Lung (tissue), 12 donors: Measurements from ENCODE around the gene PCNT. TPM values are rescaled to one million over a fixed set of nuclear protein-coding genes. Genes with fewer than 3 reads are reported as not detected.

Experiments
- ATAC-seq: fragments of 200-7000 bp; cut with Tn5 transposase; one replicate; pipeline ENCODE4 v1.9.1; 2020; ENCODE audit warnings: moderate number of reproducible peaks; ENCODE audit not compliant: insufficient read depth, low FRiP score
- DNase-seq, 3 donors: peaks; one replicate each; pipeline ENCODE4 v3.0.0-alpha.2; 2013 to 2017
- H3K27ac ChIP-seq, 2 donors: one replicate each; pipeline ENCODE4 v1.5.1; 2013; ENCODE audit warnings: mild to moderate bottlenecking in 2 of 2, moderate library complexity in 2 of 2, control low read depth in 1 of 2, inconsistent platforms in 1 of 2, low read depth in 1 of 2, low read length in 1 of 2
- H3K27me3 ChIP-seq, 3 donors: one replicate each; pipeline ENCODE4 v1.5.1; 2013; ENCODE audit warnings: low read length in 2 of 3; ENCODE audit not compliant: control insufficient read depth in 3 of 3, insufficient read depth in 3 of 3
- H3K36me3 ChIP-seq, 4 donors: one replicate each; pipeline ENCODE4 v1.5.1; 2013; ENCODE audit warnings: low read length in 4 of 4, mild to moderate bottlenecking in 1 of 4, moderate library complexity in 1 of 4; ENCODE audit not compliant: control insufficient read depth in 4 of 4, insufficient read depth in 4 of 4
- H3K4me1 ChIP-seq, 5 donors: one replicate each; pipeline ENCODE4 v1.5.1; 2013; ENCODE audit warnings: low read length in 5 of 5, mild to moderate bottlenecking in 2 of 5, moderate library complexity in 1 of 5; ENCODE audit not compliant: control insufficient read depth in 5 of 5, insufficient read depth in 5 of 5
- H3K4me3 ChIP-seq: one replicate; pipeline ENCODE4 v1.5.1; 2013; ENCODE audit warnings: mild to moderate bottlenecking, control low read depth, moderate library complexity
- H3K9ac ChIP-seq, 2 donors: one replicate each; pipeline ENCODE4 v1.5.1; 2013; ENCODE audit warnings: low read length in 2 of 2, control low read depth in 1 of 2; ENCODE audit not compliant: insufficient read depth in 1 of 2
- H3K9me3 ChIP-seq, 4 donors: one replicate each; pipeline ENCODE4 v1.5.1; 2013; ENCODE audit warnings: low read length in 3 of 4, mild to moderate bottlenecking in 1 of 4, moderate library complexity in 1 of 4; ENCODE audit not compliant: control insufficient read depth in 4 of 4, insufficient read depth in 3 of 4
- WGBS, 2 donors: extraction: QIAGEN DNeasy Blood & Tissue Kit; methylation state at CpG; one replicate each; pipeline ENCODE4 v1.1.7; 2013; 5-methylcytosine and 5-hydroxymethylcytosine counted together
- polyA plus RNA-seq, 2 donors: library from polyadenylated mRNA; stranded (reverse); fragments of 200-250 nt; gene quantifications; one replicate each; pipeline ENCODE4 v1.2.1, GENCODE V29; 2013
- total RNA-seq, 2 donors: library from RNA; depleted of rRNA in 1 of 2; stranded (reverse); fragments of >200 nt in 1 of 2; gene quantifications; one replicate each; pipeline ENCODE4 v1.2.1, GENCODE V29; 2014 to 2021
- TF ChIP-seq, protein P1 (sequence below): IDR thresholded peaks from 2 replicates; pipeline ENCODE4 v1.5.1; 2012; ENCODE audit warnings: mild to moderate bottlenecking; ENCODE audit errors: control extremely low read depth, extremely low read depth
- donor health status: control.
- donor health status: control.
- donor health status: Bipolar disorder and iron deficiency.
- donor health status: healthy.
- donor health status: DM: yes; HTN: yes; CAD: no.

The PCNT gene
- total and polyA plus RNA-seq, 4 donors: 9.8 to 37.2 (median 18.5) TPM

DNA sequence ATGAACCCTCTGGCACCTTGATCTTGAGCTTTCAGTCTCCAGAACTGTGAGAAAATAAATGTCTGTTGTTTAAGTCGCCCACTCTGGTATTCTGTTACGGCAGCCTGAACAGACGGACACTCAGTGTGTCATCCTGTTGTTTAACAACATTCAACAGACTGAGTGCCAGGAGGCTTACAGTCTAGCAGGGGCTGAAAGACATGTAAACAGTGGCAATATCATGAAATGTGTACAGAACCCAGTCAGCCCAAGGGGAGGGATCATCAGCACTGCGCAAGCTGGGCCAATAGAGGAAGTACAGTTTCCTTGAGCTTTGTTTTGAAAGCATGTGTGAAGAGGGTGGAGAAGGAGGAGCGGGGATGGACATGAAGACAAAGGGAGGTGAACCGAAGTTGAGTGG is 148.3 kb downstream of the PCNT start:
- DNase-seq: no peak

DNA sequence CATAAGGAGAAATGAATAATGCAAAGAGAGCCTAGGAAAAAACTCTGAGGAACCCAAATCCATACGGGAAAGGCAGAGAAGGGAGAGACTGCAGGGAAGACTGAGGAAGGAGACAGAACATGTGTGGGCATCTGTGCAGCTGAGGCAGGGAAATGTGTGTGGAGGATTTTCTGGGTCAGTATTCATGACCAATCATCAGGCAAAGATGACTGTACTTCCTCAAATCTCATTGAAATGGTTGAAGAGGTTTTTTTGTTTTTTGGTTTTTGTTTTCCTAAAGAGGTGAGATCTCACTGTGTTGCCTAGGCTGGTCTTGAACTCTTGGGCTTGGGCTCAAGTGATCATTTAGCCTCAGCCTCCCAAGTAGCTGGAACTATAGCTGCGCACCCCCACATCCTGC is 150.4 kb downstream of the PCNT start:
- no peaks in the 10 kb centered on the region for H3K27me3 ChIP-seq
- ATAC-seq (no peak), DNase-seq (no peak)
- no peak overlapping the region for H3K27ac ChIP-seq
- H3K4me3 ChIP-seq: no peak overlapping the region
- H3K9ac ChIP-seq: no peak overlapping the region
- peaks cover 0 to 5% (median 2%) of the 10 kb centered on the region in 4 donors for H3K36me3 ChIP-seq
- 92 to 97% methylated on average over 2 of the region's 2 CpGs for WGBS, 2 donors
- TF ChIP-seq, protein P1, sequence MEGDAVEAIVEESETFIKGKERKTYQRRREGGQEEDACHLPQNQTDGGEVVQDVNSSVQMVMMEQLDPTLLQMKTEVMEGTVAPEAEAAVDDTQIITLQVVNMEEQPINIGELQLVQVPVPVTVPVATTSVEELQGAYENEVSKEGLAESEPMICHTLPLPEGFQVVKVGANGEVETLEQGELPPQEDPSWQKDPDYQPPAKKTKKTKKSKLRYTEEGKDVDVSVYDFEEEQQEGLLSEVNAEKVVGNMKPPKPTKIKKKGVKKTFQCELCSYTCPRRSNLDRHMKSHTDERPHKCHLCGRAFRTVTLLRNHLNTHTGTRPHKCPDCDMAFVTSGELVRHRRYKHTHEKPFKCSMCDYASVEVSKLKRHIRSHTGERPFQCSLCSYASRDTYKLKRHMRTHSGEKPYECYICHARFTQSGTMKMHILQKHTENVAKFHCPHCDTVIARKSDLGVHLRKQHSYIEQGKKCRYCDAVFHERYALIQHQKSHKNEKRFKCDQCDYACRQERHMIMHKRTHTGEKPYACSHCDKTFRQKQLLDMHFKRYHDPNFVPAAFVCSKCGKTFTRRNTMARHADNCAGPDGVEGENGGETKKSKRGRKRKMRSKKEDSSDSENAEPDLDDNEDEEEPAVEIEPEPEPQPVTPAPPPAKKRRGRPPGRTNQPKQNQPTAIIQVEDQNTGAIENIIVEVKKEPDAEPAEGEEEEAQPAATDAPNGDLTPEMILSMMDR: no peak
- H3K4me1 ChIP-seq: peaks cover 0 to 6% (median 0%) of the 10 kb centered on the region in 5 donors
- H3K9me3 ChIP-seq: no peaks in the 10 kb centered on the region

More for the DNA sequence above, 148.3 kb downstream of the PCNT start:
- no peak for ATAC-seq
- 38 to 59% methylated on average over 6 of the region's 6 CpGs for WGBS, 2 donors
- Histone ChIP-seq H3K4me3 (no peak overlapping the region), H3K36me3 (peaks cover 0 to 5% (median 0%) of the 10 kb centered on the region in 4 donors), H3K9ac (no peak overlapping the region), H3K27me3 (no peaks in the 10 kb centered on the region), H3K9me3 (no peaks in the 10 kb centered on the region), H3K4me1 (peaks cover 0 to 5% (median 0%) of the 10 kb centered on the region in 5 donors), H3K27ac (no peak overlapping the region)
- TF ChIP-seq, protein P1: no peak

DNA sequence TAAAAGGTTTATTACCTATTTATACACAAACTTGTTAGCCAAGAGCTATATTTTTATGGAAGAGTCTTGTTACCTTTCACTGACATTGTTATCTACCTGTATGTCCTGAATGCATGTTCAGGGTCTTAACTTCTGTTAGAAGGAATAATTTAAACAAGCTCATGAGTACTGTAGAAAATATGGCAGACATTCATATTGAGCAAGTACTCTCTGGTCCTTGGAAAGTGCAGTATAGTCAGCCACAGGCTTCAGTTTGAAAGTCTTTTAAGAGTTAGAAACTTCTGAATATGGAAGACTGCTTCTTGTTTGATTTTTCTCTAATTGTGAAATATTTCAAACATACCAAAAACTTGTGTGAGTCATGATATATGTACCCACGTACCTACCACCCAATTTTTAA is 151.3 kb downstream of the PCNT start:
- H3K9me3 ChIP-seq: no peaks in the 10 kb centered on the region
- H3K4me3 ChIP-seq: no peak overlapping the region
- peaks cover 0 to 5% (median 1%) of the 10 kb centered on the region in 4 donors for H3K36me3 ChIP-seq
- WGBS, 2 donors: 86 to 93% methylated on average over 1 of the region's 1 CpG
- no peak overlapping the region for H3K9ac ChIP-seq
- H3K27me3 ChIP-seq: no peaks in the 10 kb centered on the region
- peaks cover 0 to 6% (median 0%) of the 10 kb centered on the region in 5 donors for H3K4me1 ChIP-seq
- TF ChIP-seq, protein P1: no peak
- ATAC-seq (no peak), DNase-seq (no peak)
- H3K27ac ChIP-seq: no peak overlapping the region

DNA sequence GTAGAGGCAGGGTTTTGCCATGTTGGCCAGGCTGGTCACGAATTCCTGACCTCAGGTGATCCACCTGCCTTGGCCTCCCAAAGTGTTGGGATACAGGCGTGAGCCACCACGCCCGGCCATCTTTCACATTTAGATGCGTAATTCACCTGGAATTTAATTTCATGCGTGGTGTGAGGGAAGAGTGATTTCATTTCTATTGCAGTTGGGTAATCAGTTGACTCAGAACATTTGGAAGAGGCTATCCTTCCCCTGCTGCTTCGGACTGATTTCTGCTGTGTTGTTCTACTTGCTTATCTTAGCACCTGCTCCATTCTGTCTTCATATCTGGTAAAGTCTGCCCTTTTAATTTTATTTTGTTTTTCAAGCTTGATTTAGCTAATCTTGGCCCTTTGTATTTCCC is 153.8 kb downstream of the PCNT start:
- Histone ChIP-seq H3K9ac (no peak overlapping the region), H3K36me3 (peaks cover 0 to 9% (median 4%) of the 10 kb centered on the region in 4 donors), H3K27me3 (no peaks in the 10 kb centered on the region), H3K27ac (no peak overlapping the region), H3K9me3 (no peaks in the 10 kb centered on the region), H3K4me1 (peaks cover 0 to 11% (median 0%) of the 10 kb centered on the region in 5 donors), H3K4me3 (no peak overlapping the region)
- 86 to 94% methylated on average over 7 of the region's 7 CpGs for WGBS, 2 donors
- TF ChIP-seq, protein P1: no peak
- ATAC-seq (no peak), DNase-seq (no peak)
